ENCODE results near the gene RHBDD2.
A peak's percentile ranks its signal among the peaks of the same experiment; 100 is the strongest.

The RHBDD2 gene

GRCh38 chr7:75921479-75921878 is 42.6 kb downstream of the RHBDD2 start:
- in situ Hi-C loops (cut with MboI; ENCODE audit: low sequenced_read_pairs, unreplicated experiment), result no loop called here
- TF ChIP-seq CTCF (IDR thresholded peaks at IDR 0.05; ENCODE audit: borderline replicate concordance, control extremely low read depth, extremely low read depth, insufficient read depth, missing control alignments), result no peak
- no peak for DNase-seq (ENCODE audit: low spot score)

GRCh38 chr7:75922966-75923603 is 44.3 kb downstream of the RHBDD2 start:
- in situ Hi-C loops (cut with MboI; ENCODE audit: low sequenced_read_pairs, unreplicated experiment), result no loop called here
- TF ChIP-seq CTCF (IDR thresholded peaks at IDR 0.05; ENCODE audit: borderline replicate concordance, control extremely low read depth, extremely low read depth, insufficient read depth, missing control alignments), result no peak
- DNase-seq (ENCODE audit: low spot score), result no peak

- DNase-seq (ENCODE audit: low spot score), result no peak
- no peak for TF ChIP-seq CTCF (IDR thresholded peaks at IDR 0.05; ENCODE audit: borderline replicate concordance, control extremely low read depth, extremely low read depth, insufficient read depth, missing control alignments)
- in situ Hi-C loops (cut with MboI; ENCODE audit: low sequenced_read_pairs, unreplicated experiment), result no loop called here
These were observed 45.4 kb downstream of the RHBDD2 start for GRCh38 chr7:75924256-75924655.

GRCh38 chr7:75924889-75925288 is 46.1 kb downstream of the RHBDD2 start:
- in situ Hi-C loops (cut with MboI; ENCODE audit: low sequenced_read_pairs, unreplicated experiment), result no loop called here
- no peak for TF ChIP-seq CTCF (IDR thresholded peaks at IDR 0.05; ENCODE audit: borderline replicate concordance, control extremely low read depth, extremely low read depth, insufficient read depth, missing control alignments)
- DNase-seq (ENCODE audit: low spot score), result no peak

- in situ Hi-C loops (cut with MboI; ENCODE audit: low sequenced_read_pairs, unreplicated experiment), result no loop called here
- TF ChIP-seq CTCF (IDR thresholded peaks at IDR 0.05; ENCODE audit: borderline replicate concordance, control extremely low read depth, extremely low read depth, insufficient read depth, missing control alignments), result no peak
- no peak for DNase-seq (ENCODE audit: low spot score)
These were observed 47.0 kb downstream of the RHBDD2 start for GRCh38 chr7:75925717-75926435.

GRCh38 chr7:75928568-75928914 is 49.7 kb downstream of the RHBDD2 start:
- in situ Hi-C loops (cut with MboI; ENCODE audit: low sequenced_read_pairs, unreplicated experiment), result no loop called here
- peak; percentile 71 for DNase-seq (ENCODE audit: low spot score)
- no peak for TF ChIP-seq CTCF (IDR thresholded peaks at IDR 0.05; ENCODE audit: borderline replicate concordance, control extremely low read depth, extremely low read depth, insufficient read depth, missing control alignments)
